H1 (cell line): ENCODE results near the gene COLEC12. TPM values are rescaled to one million over a fixed set of nuclear protein-coding genes. Genes with fewer than 3 reads are reported as not detected.

Source experiments
- CTCF ChIA-PET: fragments of 300-600 bp; sonication (Branson Sonifier 250); formaldehyde crosslinking; loops from one replicate; lab custom pipeline; 2021; ENCODE audit not compliant: partially characterized antibody; lab: Charles Lee
- POLR2A ChIA-PET: fragments of 300-600 bp; sonication (Branson Sonifier 250); formaldehyde crosslinking; loops from one replicate; lab custom pipeline; 2021; ENCODE audit warnings: inconsistent platforms; ENCODE audit not compliant: partially characterized antibody; lab: Charles Lee
- DNase-seq, 2 experiments: peaks; one replicate each; pipeline versions ENCODE4 v3.0.0 to v3.0.0-alpha.2; 2010 to 2022; ENCODE audit warnings: low spot score in 2 of 2, low read depth in 1 of 2, mixed read lengths in 1 of 2
- FAIRE-seq: peaks from 2 replicates; lab custom pipeline; 2011; peaks lifted over from hg19 to GRCh38; lab: Jason Lieb, UNC
- H2AFZ ChIP-seq: 2 replicates; pipeline ENCODE4 v1.8.1; 2012; ENCODE audit warnings: low read length, inconsistent platforms
- H2AK5ac ChIP-seq: 2 replicates; pipeline ENCODE4 v1.6.1; 2013; ENCODE audit warnings: low read depth, low read length
- H2BK120ac ChIP-seq: replicated peaks from 2 replicates; pipeline ENCODE3; 2013; ENCODE audit warnings: low read depth, low read length, inconsistent platforms
- H2BK12ac ChIP-seq: 2 replicates; pipeline ENCODE4 v1.6.1; 2013; ENCODE audit warnings: low read depth, low read length
- H2BK15ac ChIP-seq: 2 replicates; pipeline ENCODE4 v1.6.1; 2013; ENCODE audit warnings: low read length
- H2BK20ac ChIP-seq: 2 replicates; pipeline ENCODE4 v1.6.1; 2013; ENCODE audit warnings: low read length
- H2BK5ac ChIP-seq: 2 replicates; pipeline ENCODE4 v1.6.1; 2013; ENCODE audit warnings: low read depth, low read length
- H3K14ac ChIP-seq: 2 replicates; pipeline ENCODE4 v1.6.1; 2013; ENCODE audit warnings: inconsistent platforms; ENCODE audit not compliant: insufficient read length
- H3K18ac ChIP-seq: 2 replicates; pipeline ENCODE4 v1.6.1; 2013; ENCODE audit warnings: low read length; ENCODE audit errors: extremely low read depth
- H3K23ac ChIP-seq: 2 replicates; pipeline ENCODE4 v1.6.1; 2013; ENCODE audit warnings: inconsistent platforms; ENCODE audit not compliant: insufficient read length
- H3K23me2 ChIP-seq: 2 replicates; pipeline ENCODE4 v1.6.1; 2013; ENCODE audit warnings: low read depth, low read length
- H3K27ac ChIP-seq: 2 replicates; pipeline ENCODE4 v1.6.1; 2011; ENCODE audit warnings: low read depth, low read length, inconsistent platforms
- H3K27me3 ChIP-seq, 4 experiments: replicated peaks in 1 of 4; 1 replicate in 1 of 4; 2 replicates in 3 of 4; pipeline versions ENCODE4 v1.6.1 to v1.8.1; 2011 to 2013; ENCODE audit warnings: low read length in 3 of 4, mild to moderate bottlenecking in 3 of 4, inconsistent platforms in 2 of 4, mixed read lengths in 2 of 4, moderate library complexity in 1 of 4; ENCODE audit not compliant: control insufficient read depth in 3 of 4, insufficient read depth in 3 of 4; ENCODE audit errors: extremely low read depth in 1 of 4
- H3K36me3 ChIP-seq, 4 experiments: 2 replicates each; pipeline versions ENCODE4 v1.6.1 to v1.8.1; 2011 to 2013; ENCODE audit warnings: mild to moderate bottlenecking in 4 of 4, low read length in 3 of 4, moderate library complexity in 2 of 4, control low read depth in 1 of 4, inconsistent platforms in 1 of 4; ENCODE audit not compliant: insufficient read depth in 4 of 4, control insufficient read depth in 2 of 4
- H3K4ac ChIP-seq: replicated peaks from 2 replicates; pipeline ENCODE3; 2013; ENCODE audit warnings: low read length, low read depth, mixed read lengths, inconsistent platforms; ENCODE audit not compliant: insufficient read length
- H3K4me1 ChIP-seq, 4 experiments: replicated peaks in 1 of 4; 1 replicate in 1 of 4; 2 replicates in 3 of 4; pipeline versions ENCODE4 v1.6.1 to v1.8.1; 2011 to 2013; ENCODE audit warnings: low read length in 3 of 4, inconsistent platforms in 2 of 4, mixed read lengths in 1 of 4; ENCODE audit not compliant: insufficient read depth in 4 of 4, control insufficient read depth in 3 of 4
- H3K4me2 ChIP-seq, 2 experiments: 2 replicates each; pipeline versions ENCODE4 v1.6.1 to v1.8.1; 2011 to 2013; ENCODE audit warnings: low read depth in 2 of 2, low read length in 2 of 2, control low read depth in 1 of 2, inconsistent platforms in 1 of 2, mild to moderate bottlenecking in 1 of 2; ENCODE audit not compliant: insufficient read depth in 1 of 2
- H3K4me3 ChIP-seq, 4 experiments: fragments of 200-600, 300-600 bp in 1 of 4; sonication (generic), shearing (Covaris generic), sonication (Bioruptor Twin) in 1 of 4; 2 replicates each; pipeline versions ENCODE4 v1.5.1 to v1.8.1; 2011 to 2016; ENCODE audit warnings: low read length in 4 of 4, low read depth in 3 of 4, control low read depth in 2 of 4, inconsistent platforms in 2 of 4, mild to moderate bottlenecking in 2 of 4, mixed read lengths in 1 of 4, moderate library complexity in 1 of 4; ENCODE audit not compliant: insufficient read depth in 2 of 4; ENCODE audit errors: extremely low read depth in 1 of 4
- H3K56ac ChIP-seq: replicated peaks from 2 replicates; pipeline ENCODE3; 2013; ENCODE audit warnings: low read depth, mild to moderate bottlenecking, mixed read lengths, low read length, inconsistent platforms; ENCODE audit not compliant: insufficient read length
- H3K79me1 ChIP-seq: 2 replicates; pipeline ENCODE4 v1.6.1; 2013; ENCODE audit warnings: low read depth, low read length, control low read depth
- H3K79me2 ChIP-seq, 2 experiments: 2 replicates each; pipeline versions ENCODE4 v1.6.1 to v1.8.1; 2012 to 2013; ENCODE audit warnings: low read length in 2 of 2, mild to moderate bottlenecking in 2 of 2, inconsistent platforms in 1 of 2; ENCODE audit not compliant: insufficient read depth in 2 of 2, control insufficient read depth in 1 of 2
- H3K9ac ChIP-seq, 4 experiments: replicated peaks in 1 of 4; 1 replicate in 1 of 4; 2 replicates in 3 of 4; pipeline versions ENCODE4 v1.6.1 to v1.8.1; 2011 to 2013; ENCODE audit warnings: low read depth in 3 of 4, low read length in 3 of 4, control low read depth in 2 of 4, mild to moderate bottlenecking in 2 of 4, moderate library complexity in 2 of 4, inconsistent platforms in 1 of 4; ENCODE audit errors: extremely low read depth in 1 of 4
- H3K9me3 ChIP-seq, 2 experiments: 2 replicates each; pipeline versions ENCODE4 v1.6.1 to v1.8.1; 2012 to 2013; ENCODE audit warnings: mild to moderate bottlenecking in 2 of 2, moderate library complexity in 2 of 2, control low read depth in 1 of 2, inconsistent platforms in 1 of 2, low read depth in 1 of 2, low read length in 1 of 2, mixed read lengths in 1 of 2; ENCODE audit not compliant: insufficient read depth in 2 of 2
- H4K20me1 ChIP-seq, 2 experiments: replicated peaks in 1 of 2; 2 replicates each; pipeline versions ENCODE3 to v1.8.1; 2011 to 2013; ENCODE audit warnings: inconsistent platforms in 2 of 2, low read length in 2 of 2, mild to moderate bottlenecking in 1 of 2; ENCODE audit not compliant: insufficient read depth in 2 of 2, control insufficient read depth in 1 of 2
- H4K5ac ChIP-seq: 2 replicates; pipeline ENCODE4 v1.6.1; 2013; ENCODE audit warnings: low read length, low read depth, mixed read lengths, inconsistent platforms; ENCODE audit not compliant: insufficient read length
- H4K8ac ChIP-seq: 2 replicates; pipeline ENCODE4 v1.8.0; 2013; ENCODE audit warnings: mild to moderate bottlenecking, moderate library complexity, low read length, inconsistent platforms; ENCODE audit not compliant: insufficient read depth; ENCODE audit errors: extremely low read depth
- H4K91ac ChIP-seq: replicated peaks from 2 replicates; pipeline ENCODE3; 2013; ENCODE audit warnings: low read length, mixed read lengths, inconsistent platforms; ENCODE audit not compliant: insufficient read length
- ASH2L ChIP-seq: fragments of 200-600, 300-600 bp; sonication (generic); IDR thresholded peaks from one replicate; pipeline ENCODE4 v1.7.1; 2017; ENCODE audit warnings: low read length
- BACH1 ChIP-seq: IDR thresholded peaks from 2 replicates; pipeline ENCODE4 v1.6.1; 2012; ENCODE audit warnings: low read length, improper control_type of control experiment
- CREB1 ChIP-seq: IDR thresholded peaks from 2 replicates; pipeline ENCODE4 v1.6.1; 2012; ENCODE audit warnings: inconsistent platforms
- KDM1A ChIP-seq: fragments of 200-600, 300-600 bp; sonication (generic); IDR thresholded peaks from 2 replicates; pipeline ENCODE4 v1.7.1; 2016; ENCODE audit warnings: mild to moderate bottlenecking, low read length, borderline replicate concordance
- KDM4A ChIP-seq: IDR thresholded peaks from one replicate; pipeline ENCODE4 v1.7.1; 2012; ENCODE audit warnings: low read depth, mild to moderate bottlenecking, moderate library complexity, low read length, inconsistent platforms; ENCODE audit not compliant: severe bottlenecking
- NANOG ChIP-seq: IDR thresholded peaks from 2 replicates; pipeline ENCODE4 v1.6.1; 2011; ENCODE audit warnings: low read length, low read depth, mild to moderate bottlenecking, inconsistent platforms; ENCODE audit not compliant: insufficient read depth, poor library complexity, severe bottlenecking
- NRF1 ChIP-seq: IDR thresholded peaks from 2 replicates; pipeline ENCODE4 v1.6.1; 2011; ENCODE audit warnings: mild to moderate bottlenecking, low read depth, low read length, improper control_type of control experiment
- POLR2A ChIP-seq, 2 experiments: IDR thresholded peaks; 1 replicate in 1 of 2; 2 replicates in 1 of 2; pipeline ENCODE4 v1.6.1; 2011; ENCODE audit warnings: low read depth in 2 of 2, low read length in 2 of 2, mild to moderate bottlenecking in 2 of 2; ENCODE audit errors: control extremely low read depth in 1 of 2
- POU5F1 ChIP-seq: IDR thresholded peaks from 2 replicates; pipeline ENCODE4 v1.6.1; 2011; ENCODE audit warnings: low read depth, mild to moderate bottlenecking, low read length, moderate library complexity
- RAD21 ChIP-seq, 2 experiments: IDR thresholded peaks in 1 of 2; conservative IDR thresholded peaks in 1 of 2; 2 replicates each; pipeline ENCODE4 v1.6.1; 2011; ENCODE audit warnings: low read depth in 2 of 2, low read length in 2 of 2, improper control_type of control experiment in 1 of 2, inconsistent platforms in 1 of 2, mild to moderate bottlenecking in 1 of 2, moderate library complexity in 1 of 2
- RXRA ChIP-seq: IDR thresholded peaks from 2 replicates; pipeline ENCODE4 v1.6.1; 2011; ENCODE audit warnings: low read depth, mild to moderate bottlenecking, low read length, moderate library complexity; ENCODE audit not compliant: insufficient read depth
- SAP30 ChIP-seq: fragments of 300-600 bp; sonication (generic); IDR thresholded peaks from 2 replicates; pipeline ENCODE4 v1.7.1; 2012; ENCODE audit warnings: low read length, moderate library complexity, mild to moderate bottlenecking, inconsistent platforms; ENCODE audit not compliant: insufficient read depth, insufficient replicate concordance
- SIN3A ChIP-seq, 2 experiments: IDR thresholded peaks in 1 of 2; conservative IDR thresholded peaks in 1 of 2; 2 replicates each; pipeline ENCODE4 v1.6.1; 2011 to 2012; ENCODE audit warnings: low read length in 2 of 2, improper control_type of control experiment in 1 of 2, low read depth in 1 of 2, mild to moderate bottlenecking in 1 of 2
- SIX5 ChIP-seq: IDR thresholded peaks from 2 replicates; pipeline ENCODE4 v1.6.1; 2011; ENCODE audit warnings: mild to moderate bottlenecking, low read depth, low read length
- SRF ChIP-seq: IDR thresholded peaks from 2 replicates; pipeline ENCODE4 v1.6.1; 2011; ENCODE audit warnings: mild to moderate bottlenecking, low read depth, low read length, moderate library complexity
- TEAD4 ChIP-seq: IDR thresholded peaks from 2 replicates; pipeline ENCODE4 v1.6.1; 2012; ENCODE audit warnings: low read depth, low read length, inconsistent platforms, mixed read lengths
- WGBS, 2 experiments: shearing (Covaris generic) in 1 of 2; methylation state at CpG; one replicate each; pipeline versions ENCODE4 v1.1.6 to v1.1.7; 2013 to 2015; ENCODE audit warnings: low lambda C conversion rate in 2 of 2, mixed read lengths in 2 of 2, inconsistent platforms in 1 of 2, low coverage in 1 of 2, missing lambda C conversion rate in 1 of 2; ENCODE audit not compliant: insufficient replicate concordance in 2 of 2, insufficient coverage in 1 of 2, insufficient read length in 1 of 2; ENCODE audit errors: extremely low coverage in 1 of 2, missing lambda C conversion rate in 1 of 2; 5-methylcytosine and 5-hydroxymethylcytosine counted together
- polyA plus RNA-seq, 7 experiments: library from polyadenylated mRNA; depleted of rRNA in 3 of 7; stranded (reverse) in 5 of 7; unstranded in 2 of 7; fragments of >200 nt in 5 of 7; fragments of 200-250 nt in 2 of 7; gene quantifications; 1 replicate in 5 of 7; 2 replicates in 1 of 7; 4 replicates in 1 of 7; pipeline versions ENCODE4 v1.2.1 to v1.2.3, GENCODE V29; 2011 to 2013; ENCODE audit warnings: missing spikeins in 2 of 7, mixed read lengths in 2 of 7
- total RNA-seq: library from RNA; stranded (reverse); fragmentation: NEBNext Ultra II Directional; extraction: Animal tissue kit (Norgen Biotek cat#: 25700); gene quantifications from 2 replicates; pipeline ENCODE4 v1.2.1, GENCODE V29; 2021

The COLEC12 gene
- total and polyA plus RNA-seq, 2 of the 8 experiments (the other 6 are each of a cell fraction or from before 2014, with no cell fraction given) = 0.44 to 2.3 TPM

DNA sequence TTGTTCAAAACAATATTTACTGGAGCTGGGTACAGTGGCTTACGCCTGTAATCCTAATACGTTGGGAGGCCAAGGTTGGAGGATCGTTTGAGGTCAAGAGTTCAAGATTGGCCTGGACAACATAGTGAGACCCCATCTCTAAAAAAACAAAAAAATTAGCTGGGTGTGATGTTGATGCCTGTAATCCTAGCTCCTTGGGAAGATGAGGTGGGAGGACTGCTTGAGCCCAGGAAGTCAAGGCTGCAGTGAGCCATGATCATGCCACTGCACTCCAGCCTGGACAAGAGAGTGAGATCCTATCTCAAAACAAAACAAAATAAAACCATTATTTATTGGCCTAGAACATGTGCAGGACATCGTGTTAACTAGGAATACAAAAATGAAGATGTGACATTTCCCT lies 77.5 kb downstream of the COLEC12 start:
- Histone ChIP-seq H3K27me3 (no peaks in the 10 kb centered on the region), H3K9ac (no peak overlapping the region), H4K91ac (no peak overlapping the region), H2BK15ac (no peak overlapping the region), H3K79me2 (no peaks in the 10 kb centered on the region), H2AFZ (no peak overlapping the region), H3K4me3 (no peak overlapping the region), H3K18ac (no peak overlapping the region), H2BK5ac (no peak overlapping the region), H3K23me2 (no peaks in the 10 kb centered on the region), H4K8ac (no peak overlapping the region), H3K14ac (no peak overlapping the region), H3K9me3 (no peaks in the 10 kb centered on the region), H3K36me3 (no peaks in the 10 kb centered on the region), H3K4ac (no peak overlapping the region), H2BK120ac (no peak overlapping the region), H4K20me1 (no peaks in the 10 kb centered on the region), H3K4me1 (peaks cover 0 to 3% (median 0%) of the 10 kb centered on the region in 4 experiments; a peak in 1 of 7 replicates), H3K23ac (no peak overlapping the region), H3K79me1 (no peaks in the 10 kb centered on the region), H3K27ac (no peak overlapping the region), H3K56ac (no peak overlapping the region), H3K4me2 (no peak overlapping the region), H2BK20ac (no peak overlapping the region), H2AK5ac (no peak overlapping the region), H4K5ac (no peak overlapping the region), H2BK12ac (no peak overlapping the region)
- WGBS, 2 experiments = 66% methylated on average over 4 of the region's 4 CpGs; no CpG with 5 or more reads in 1 of the 2 experiments
- CTCF ChIA-PET = no interaction called here
- FAIRE-seq (no peak), DNase-seq (no peak)
- POLR2A ChIA-PET = no interaction called here
- TF ChIP-seq POU5F1 = no peak
- no peak for TF ChIP-seq NANOG
- TF ChIP-seq TEAD4 = no peak
- no peak for TF ChIP-seq RXRA
- no peak for TF ChIP-seq ASH2L
- TF ChIP-seq SRF = no peak
- no peak for TF ChIP-seq SAP30
- TF ChIP-seq SIN3A (conservative IDR thresholded peaks at IDR 0.05 in 1 of 2, IDR thresholded peaks at IDR 0.05 in 1 of 2; ENCODE audit: low read depth in 1 of 2, low read length in 2 of 2) = no peak
- no peak for TF ChIP-seq CREB1
- TF ChIP-seq RAD21 (IDR thresholded peaks at IDR 0.05 in 1 of 2, conservative IDR thresholded peaks at IDR 0.05 in 1 of 2; ENCODE audit: low read depth in 2 of 2, low read length in 2 of 2) = no peak
- no peak for TF ChIP-seq SIX5
- TF ChIP-seq POLR2A (IDR thresholded peaks at IDR 0.05; ENCODE audit: control extremely low read depth in 1 of 2, low read depth in 2 of 2, low read length in 2 of 2) = no peak
- TF ChIP-seq KDM1A = no peak
- no peak for TF ChIP-seq KDM4A
- TF ChIP-seq NRF1 = no peak
- no peak for TF ChIP-seq BACH1
